Stimulated activated CD8-positive, alpha-beta memory T cell treated with anti-CD3 and anti-CD28 coated beads, Interleukin-15, amount 100 ng/mL, for 48 hours (primary cell): ENCODE results near the gene RHOT2.

Experiments
- DNase-seq, 2 donors: peaks; one replicate each; pipeline ENCODE4 v3.0.0-alpha.2; 2020; ENCODE audit warnings: low read depth in 2 of 2

Gene RHOT2

GRCh38 chr16:632486-633335, 35.2 kb upstream of the RHOT2 start:
- no peak for DNase-seq

DNA sequence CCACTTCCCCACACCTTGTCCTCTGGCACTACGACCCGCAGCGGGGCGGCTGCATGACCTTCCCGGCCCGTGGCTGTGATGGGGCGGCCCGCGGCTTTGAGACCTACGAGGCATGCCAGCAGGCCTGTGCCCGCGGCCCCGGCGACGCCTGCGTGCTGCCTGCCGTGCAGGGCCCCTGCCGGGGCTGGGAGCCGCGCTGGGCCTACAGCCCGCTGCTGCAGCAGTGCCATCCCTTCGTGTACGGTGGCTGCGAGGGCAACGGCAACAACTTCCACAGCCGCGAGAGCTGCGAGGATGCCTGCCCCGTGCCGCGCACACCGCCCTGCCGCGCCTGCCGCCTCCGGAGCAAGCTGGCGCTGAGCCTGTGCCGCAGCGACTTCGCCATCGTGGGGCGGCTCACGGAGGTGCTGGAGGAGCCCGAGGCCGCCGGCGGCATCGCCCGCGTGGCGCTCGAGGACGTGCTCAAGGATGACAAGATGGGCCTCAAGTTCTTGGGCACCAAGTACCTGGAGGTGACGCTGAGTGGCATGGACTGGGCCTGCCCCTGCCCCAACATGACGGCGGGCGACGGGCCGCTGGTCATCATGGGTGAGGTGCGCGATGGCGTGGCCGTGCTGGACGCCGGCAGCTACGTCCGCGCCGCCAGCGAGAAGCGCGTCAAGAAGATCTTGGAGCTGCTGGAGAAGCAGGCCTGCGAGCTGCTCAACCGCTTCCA, 34.4 kb upstream of the RHOT2 start:
- no peak for DNase-seq

DNA sequence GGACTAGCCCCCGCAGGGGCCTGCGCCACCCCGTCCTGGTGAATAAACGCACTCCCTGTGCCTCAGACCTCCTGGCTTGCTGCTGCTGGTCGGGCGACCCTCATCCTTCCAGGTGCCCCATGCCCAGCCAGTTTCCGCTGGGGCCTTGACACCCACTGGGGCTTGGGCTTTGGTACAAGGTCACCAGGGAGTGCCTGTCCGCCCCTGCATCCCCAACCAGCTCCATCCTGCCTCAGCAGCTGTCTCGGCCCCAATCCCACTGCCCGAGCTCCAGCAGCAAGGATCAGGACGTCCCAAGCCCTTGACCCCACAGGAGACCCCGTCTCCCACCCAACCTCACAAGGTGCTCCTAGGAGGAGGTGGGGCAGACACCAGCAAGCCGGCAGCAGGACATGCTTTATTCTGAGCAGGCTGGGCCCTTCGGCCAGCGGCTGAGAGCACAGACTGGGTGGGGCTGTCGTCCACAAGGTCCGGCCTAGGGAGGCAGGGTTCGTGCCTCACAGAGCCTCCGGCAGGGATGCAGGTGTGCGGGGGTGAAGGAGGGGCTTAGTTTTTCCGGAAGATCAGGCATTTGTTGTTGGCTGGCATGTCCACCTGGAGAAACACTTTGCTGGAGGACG, 33.8 kb upstream of the RHOT2 start:
- DNase-seq: no peak

DNA sequence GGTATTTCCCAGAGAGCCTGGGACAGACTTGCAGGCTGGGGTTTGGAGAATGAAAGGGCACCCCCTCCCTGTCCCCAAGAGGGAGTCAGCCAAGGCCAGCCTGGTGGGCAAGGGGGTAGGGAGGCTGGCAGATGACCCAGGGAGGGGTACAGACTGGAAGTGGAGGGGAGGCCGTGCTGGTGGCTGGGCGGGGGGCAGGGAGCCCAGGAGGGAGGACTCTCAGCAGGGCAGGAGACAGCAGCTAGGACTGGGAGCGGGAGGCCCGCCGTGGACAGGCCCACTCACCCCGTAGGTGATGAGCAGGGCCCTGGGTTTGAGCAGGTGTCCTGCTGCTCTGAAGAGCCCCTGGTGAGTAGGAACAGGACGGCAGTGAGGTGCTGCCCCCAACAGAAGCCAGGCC, 32.9 kb upstream of the RHOT2 start:
- no peak for DNase-seq

DNA sequence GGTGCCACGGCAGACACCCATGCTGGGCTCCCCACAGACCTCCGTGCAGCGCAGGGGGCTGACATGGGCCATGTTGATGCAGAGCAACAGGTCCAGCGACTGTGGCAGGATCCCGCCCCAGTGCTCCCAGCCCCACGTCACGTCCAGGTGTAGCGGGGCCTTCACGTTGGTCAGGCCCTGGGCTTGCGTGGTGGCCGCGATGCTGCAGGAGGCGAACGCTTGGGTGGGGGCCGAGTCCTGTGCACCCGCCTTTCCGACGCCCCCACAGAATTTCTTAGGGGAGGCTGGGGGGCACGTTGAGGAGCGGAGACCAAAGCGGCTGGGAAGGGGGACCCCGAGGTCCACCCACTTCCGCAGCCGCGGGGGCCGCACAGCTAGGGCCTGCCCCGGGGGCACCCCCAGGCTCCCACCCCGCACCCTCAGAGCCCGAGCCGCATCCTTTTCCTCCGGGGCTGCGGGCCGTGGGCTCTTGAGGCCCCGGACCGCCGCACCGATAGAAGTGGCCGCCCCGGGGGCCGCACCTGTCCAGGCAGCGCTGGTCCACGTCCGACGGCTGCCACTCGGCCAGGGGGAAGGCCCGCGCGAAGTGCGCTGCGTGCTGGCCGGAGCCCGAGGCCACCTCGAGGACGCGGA, 32.2 kb upstream of the RHOT2 start:
- DNase-seq: no peak

- peak; percentile 87 to 89 for DNase-seq
Measured at GRCh38 chr16:636206-637080, 31.5 kb upstream of the RHOT2 start, which contains the start of gene METTL26. TSS of gene METTL26 (minus strand) at chr16:636305. CDS start at chr16:636290, 15 bp downstream.

GRCh38 chr16:637081-638018, 30.6 kb upstream of the RHOT2 start:
- peak; percentile 77 for DNase-seq

GRCh38 chr16:638034-638543, 29.8 kb upstream of the RHOT2 start:
- DNase-seq: no peak

DNA sequence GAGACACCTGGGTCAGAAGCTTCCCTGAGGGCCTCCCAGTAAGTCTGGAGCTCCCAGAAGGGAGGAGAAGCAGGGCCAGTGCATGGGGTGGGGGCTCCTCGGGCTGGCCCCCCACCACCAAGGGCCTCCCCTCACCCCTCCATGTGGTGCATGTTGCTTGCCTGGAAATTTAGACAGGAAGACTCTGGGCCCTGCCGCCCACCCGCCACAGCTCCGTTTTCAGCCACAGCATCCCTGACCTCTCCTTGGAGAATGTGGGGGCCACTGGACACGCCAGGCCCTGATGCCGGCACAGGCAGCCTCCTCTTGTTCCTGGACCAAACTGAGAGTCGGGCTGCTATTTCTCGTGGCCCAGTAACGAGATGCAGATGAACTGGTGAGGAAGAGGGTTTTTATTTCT, 29.1 kb upstream of the RHOT2 start:
- DNase-seq: no peak

- no peak for DNase-seq
Measured at GRCh38 chr16:640614-641013, 27.3 kb upstream of the RHOT2 start.

DNA sequence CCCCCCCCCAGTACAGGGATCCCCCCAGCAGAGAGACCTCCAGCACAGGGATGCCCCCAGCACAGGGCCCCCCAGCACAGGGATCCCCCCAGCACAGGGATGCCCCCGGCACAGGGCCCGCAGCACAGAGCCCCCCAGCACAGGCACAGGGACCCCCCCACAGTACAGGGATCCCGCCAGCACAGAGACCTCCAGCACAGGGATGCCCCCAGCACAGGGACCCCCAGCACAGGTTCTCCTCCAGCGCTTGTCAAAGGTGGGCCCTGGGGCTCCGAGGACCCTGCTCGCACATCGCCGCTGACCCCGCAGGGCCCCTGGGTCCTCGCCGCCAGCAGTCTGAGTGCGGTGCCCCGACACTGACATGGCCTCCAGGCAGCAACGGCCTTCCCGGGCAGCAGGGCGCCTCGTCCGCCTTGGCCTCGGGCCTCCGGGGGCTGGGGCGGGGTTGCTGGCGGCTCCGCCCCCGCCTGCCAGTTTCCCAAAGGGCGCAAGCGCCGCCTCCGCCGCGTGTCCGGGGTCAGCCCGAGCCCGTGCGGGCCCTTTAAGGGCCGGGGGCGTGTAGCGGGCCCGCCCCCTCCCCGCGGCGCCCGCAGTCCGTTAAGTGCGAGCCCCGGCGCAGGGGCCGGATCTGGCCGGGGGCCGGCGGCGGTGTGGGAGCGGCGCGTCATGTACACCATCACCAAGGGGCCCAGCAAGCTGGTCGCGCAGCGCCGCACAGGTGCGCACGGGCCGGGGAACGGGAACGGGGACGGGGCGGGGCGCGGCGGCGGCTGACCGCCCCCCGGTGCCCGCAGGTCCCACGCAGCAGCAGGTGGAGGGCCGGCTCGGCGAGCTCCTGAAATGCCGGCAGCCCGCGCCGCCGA, 26.4 kb upstream of the RHOT2 start, which contains the start of gene MCRIP2:
Gene MCRIP2 (plus strand): TSS at position 503 of the 863 bp plus-strand sequence. CDS start 164 bp downstream, at position 667.
- peak; percentile 73 to 80 for DNase-seq

- peak in 1 of 2 donors; percentile 21 for DNase-seq
Measured at GRCh38 chr16:642189-643049, 25.5 kb upstream of the RHOT2 start.

DNA sequence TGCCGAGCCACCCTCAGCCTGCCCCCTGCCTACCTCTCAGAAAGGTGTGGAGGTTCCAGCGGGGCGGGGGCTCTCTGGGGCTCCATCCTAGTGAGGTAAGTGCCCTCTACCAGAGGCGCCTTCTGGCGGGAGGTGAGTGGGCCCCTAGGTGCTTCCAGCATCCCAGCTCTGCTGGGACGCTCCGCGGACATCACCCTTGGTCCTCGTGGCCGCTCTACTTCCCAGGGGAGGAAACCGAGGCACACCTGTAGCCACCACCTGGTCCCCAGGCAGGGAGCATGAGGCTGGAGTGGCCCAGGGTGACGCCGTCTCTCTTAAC, 24.9 kb upstream of the RHOT2 start:
- no peak for DNase-seq

- DNase-seq: no peak
Measured at GRCh38 chr16:644556-644955, 23.4 kb upstream of the RHOT2 start.

- no peak for DNase-seq
Measured at GRCh38 chr16:645852-646678, 21.9 kb upstream of the RHOT2 start.

DNA sequence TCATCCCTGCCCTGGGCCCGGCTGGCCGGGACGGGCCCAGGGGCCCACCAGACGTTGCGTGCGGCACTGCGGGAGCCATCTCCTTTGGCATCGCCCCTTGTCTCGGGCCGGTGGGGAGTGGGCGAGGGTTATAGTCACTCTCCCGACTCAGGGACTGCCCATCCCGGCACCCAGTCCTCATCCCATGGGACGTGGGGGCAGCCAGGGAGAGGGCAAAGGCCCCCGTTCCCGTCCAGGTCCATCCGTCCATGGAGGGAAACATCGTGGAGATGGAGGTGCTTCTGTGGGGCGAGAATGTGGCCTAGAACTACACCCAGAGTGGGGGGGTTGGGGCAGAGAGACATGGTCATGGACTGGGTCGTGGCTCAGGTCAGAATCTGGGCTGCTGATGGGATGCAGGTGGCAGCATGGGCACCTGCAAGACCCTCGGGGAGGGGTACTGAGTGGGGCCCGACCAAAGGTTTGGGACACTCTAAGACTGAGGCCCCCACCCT, 21.2 kb upstream of the RHOT2 start:
- DNase-seq: no peak
